NK-92 treated with Interleukin-12 subunit alpha and Interleukin-12 subunit beta, amount 100 ng/mL, for 24 hours (cell line): ENCODE results near the gene STUB1.
"Not testable (repeated sequence)": the region's sequence is repeated elsewhere in the genome, so short reads cannot be mapped to it uniquely, and the experiment has no call there.

Source experiments
- DNase-seq: peaks from one replicate; lab custom pipeline; 2025; lab: John Stamatoyannopoulos, UW

The STUB1 gene

GRCh38 chr16:678858-679813 is 1.1 kb upstream of the STUB1 start:
- no peak for DNase-seq

- DNase-seq: no peak
These were observed 375 bp downstream of the STUB1 start for GRCh38 chr16:680625-680945.

DNA sequence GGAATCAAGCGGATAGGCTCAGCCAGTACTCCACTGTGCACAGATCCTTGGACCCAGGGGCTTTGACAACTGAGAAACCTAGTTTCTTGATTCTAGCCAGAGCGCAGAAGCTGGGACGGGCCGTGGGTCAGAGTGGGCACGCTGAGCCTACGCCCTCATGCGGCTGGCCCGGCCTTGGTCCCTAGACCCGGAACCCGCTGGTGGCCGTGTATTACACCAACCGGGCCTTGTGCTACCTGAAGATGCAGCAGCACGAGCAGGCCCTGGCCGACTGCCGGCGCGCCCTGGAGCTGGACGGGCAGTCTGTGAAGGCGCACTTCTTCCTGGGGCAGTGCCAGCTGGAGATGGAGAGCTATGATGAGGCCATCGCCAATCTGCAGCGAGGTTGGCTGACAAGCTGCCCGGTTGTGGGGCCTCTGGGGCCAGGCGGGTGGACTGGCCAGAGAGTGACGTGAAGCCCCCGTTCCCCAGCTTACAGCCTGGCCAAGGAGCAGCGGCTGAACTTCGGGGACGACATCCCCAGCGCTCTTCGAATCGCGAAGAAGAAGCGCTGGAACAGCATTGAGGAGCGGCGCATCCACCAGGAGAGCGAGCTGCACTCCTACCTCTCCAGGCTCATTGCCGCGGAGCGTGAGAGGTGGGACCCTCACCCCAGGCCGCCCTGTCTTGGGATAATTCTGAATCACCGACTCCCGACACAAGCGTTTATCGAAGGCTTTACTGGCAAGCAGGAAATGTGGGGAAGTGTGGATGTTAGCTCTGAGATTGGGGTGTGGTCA is 946 bp downstream of the STUB1 start:
- DNase-seq: no peak

DNA sequence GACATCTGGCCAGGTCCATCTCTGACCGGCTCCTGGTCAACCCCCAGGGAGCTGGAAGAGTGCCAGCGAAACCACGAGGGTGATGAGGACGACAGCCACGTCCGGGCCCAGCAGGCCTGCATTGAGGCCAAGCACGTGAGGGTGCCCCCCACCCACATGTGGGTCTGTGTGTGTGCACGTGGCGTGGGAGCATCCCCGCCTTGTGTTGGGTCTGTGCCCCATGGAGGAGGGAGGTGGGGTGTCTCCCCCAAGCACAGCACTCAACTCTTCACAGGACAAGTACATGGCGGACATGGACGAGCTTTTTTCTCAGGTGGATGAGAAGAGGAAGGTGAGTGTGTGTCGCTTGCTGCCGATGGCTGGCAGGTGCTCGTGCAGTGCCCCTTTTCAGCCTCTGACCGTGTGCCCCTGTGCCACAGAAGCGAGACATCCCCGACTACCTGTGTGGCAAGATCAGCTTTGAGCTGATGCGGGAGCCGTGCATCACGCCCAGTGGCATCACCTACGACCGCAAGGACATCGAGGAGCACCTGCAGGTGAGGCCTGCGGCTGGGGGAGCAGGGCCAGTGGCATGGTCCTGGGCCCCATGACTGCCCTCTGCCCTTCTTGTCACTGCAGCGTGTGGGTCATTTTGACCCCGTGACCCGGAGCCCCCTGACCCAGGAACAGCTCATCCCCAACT is 1.7 kb downstream of the STUB1 start:
- no peak for DNase-seq

DNA sequence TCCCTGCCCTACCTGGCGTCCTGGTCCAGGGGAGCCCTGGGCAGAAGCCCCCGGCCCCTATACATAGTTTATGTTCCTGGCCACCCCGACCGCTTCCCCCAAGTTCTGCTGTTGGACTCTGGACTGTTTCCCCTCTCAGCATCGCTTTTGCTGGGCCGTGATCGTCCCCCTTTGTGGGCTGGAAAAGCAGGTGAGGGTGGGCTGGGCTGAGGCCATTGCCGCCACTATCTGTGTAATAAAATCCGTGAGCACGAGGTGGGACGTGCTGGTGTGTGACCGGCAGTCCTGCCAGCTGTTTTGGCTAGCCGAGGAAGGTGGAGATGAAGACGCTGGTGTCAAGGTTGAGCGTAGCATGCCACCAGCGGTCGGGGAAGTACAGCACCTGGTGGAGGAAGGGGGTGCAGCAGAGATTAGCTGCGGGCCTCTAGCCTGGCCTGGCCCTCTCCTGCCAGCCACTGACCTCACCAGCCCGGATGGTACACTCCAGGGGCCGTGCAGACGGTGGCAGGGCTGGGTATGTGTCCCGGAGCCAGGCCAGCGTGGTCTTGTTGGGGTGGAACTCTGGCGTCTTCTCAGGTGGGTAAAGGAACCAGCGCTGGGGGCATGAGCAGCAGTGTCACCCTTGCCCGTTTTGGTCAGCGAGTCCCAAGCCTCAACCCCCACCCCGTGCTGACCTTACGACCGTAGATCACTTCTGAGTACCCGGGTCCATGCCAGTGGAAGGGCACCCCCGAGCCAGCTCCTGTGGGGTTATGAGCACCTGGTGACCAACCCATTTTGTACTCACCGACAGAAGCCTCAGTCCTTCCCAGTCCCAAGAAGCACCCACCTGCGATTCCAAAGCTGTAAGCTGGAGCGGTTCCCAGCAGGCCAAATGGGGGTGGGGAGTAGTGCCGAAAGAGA is 2.5 kb downstream of the STUB1 start:
- DNase-seq: no peak

DNA sequence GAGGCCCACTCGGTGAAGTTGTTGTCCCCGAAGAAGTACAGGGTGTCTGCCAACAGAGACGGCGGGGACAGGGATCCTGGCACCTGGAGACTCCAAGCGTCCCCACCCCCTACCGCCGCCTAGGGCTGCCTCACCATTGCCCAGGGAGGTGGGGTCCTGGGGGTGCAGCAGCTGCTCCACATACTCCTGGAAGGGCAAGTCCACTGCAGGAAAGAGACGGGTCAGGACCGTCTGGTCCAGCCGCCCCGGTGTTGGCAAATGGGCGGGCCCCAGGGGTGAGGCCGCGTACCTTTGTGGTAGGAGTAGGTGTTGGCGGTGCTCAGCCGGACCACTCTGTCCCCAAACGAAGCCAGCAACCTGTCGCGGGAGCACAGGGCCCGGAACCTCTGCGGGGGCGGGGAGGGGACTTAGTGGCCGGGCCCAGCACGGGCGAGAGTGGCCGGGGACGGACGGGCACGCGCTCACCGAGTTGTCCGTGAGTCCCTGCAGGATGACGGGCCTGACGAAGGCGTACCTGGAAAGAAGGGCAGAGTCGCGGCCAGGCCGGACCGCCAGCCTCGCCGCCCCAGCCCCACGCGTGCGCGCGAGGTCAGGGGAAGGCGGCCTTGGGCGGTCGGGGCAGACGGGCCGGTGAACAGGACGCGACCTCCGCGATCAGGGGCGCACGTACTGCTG is 3.3 kb downstream of the STUB1 start:
- no peak for DNase-seq

DNA sequence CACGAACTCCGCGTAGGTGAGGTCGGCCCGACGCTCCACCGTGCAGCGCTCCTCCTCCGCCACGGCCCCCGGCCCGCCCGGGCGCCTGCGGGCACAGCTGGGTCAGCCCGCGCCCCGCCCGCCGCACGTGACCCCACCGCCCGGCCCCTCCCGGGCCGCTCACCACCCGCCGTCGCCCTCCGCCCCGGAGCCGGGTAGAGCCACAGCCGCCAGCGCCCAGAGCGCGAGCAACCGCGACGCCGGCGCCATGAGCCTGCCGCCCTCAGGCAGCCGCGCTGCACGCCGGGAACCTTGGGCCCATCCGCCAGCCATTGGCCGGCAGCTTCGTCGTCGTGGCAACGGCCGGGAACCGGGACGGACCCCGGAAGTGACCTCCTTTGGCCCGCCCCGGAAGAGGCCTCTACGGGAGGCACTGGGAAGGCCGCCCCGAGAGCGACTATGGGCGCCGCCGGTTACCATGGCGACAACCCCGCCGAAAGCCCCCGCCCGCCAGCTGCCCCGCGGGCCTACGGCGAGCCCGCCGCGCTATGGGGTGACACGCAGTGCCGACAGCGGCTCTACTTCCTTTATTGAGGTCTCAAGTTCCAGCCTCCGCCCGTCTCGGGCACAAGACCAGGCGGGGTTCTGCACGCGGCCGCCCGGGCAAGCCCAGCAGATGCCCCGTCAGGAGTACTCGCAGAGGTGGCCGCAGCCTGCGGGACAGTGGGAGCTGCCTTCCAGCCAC is 4.0 kb downstream of the STUB1 start, which contains the start of gene JMJD8:
Gene JMJD8, minus strand, starts transcription at position 264 of the 724 bp plus-strand sequence. Its CDS starts 15 bp downstream, at position 249.
- DNase-seq: peak; percentile 61

GRCh38 chr16:684961-685696 is 4.9 kb downstream of the STUB1 start:
- no peak for DNase-seq

GRCh38 chr16:685967-686366 is 5.8 kb downstream of the STUB1 start:
- DNase-seq: no peak

GRCh38 chr16:686459-687260 is 6.5 kb downstream of the STUB1 start:
- no peak for DNase-seq

GRCh38 chr16:687499-687898 is 7.3 kb downstream of the STUB1 start:
- no peak for DNase-seq

- no peak for DNase-seq
These were observed 9.1 kb downstream of the STUB1 start for GRCh38 chr16:689175-689897.

- DNase-seq: not testable (repeated sequence)
These were observed 11.0 kb downstream of the STUB1 start for GRCh38 chr16:691242-691641.

- no peak for DNase-seq
These were observed 12.3 kb downstream of the STUB1 start for GRCh38 chr16:692356-693108.

DNA sequence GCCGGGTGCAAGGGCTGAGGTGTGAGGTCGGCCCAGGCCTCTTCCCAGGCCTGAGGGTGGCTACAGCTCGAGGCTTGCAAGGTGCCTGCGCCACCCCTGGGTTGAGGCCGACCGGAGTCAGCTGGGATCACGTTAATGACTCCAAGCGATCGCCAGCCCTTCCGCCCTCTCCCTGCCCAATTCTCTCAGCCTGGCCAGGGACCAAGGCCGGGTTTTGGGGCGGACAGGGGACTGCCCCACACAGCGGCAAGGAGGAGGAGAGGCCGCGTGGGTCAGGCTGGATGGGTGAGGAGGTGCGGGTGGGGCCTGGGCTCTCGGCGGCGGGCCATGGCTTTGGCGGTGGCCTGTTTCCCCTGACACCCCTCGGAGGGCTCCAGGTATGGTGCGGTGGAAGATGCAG is 13.2 kb downstream of the STUB1 start:
- DNase-seq: no peak

GRCh38 chr16:693766-694165 is 13.6 kb downstream of the STUB1 start:
- DNase-seq: no peak

DNA sequence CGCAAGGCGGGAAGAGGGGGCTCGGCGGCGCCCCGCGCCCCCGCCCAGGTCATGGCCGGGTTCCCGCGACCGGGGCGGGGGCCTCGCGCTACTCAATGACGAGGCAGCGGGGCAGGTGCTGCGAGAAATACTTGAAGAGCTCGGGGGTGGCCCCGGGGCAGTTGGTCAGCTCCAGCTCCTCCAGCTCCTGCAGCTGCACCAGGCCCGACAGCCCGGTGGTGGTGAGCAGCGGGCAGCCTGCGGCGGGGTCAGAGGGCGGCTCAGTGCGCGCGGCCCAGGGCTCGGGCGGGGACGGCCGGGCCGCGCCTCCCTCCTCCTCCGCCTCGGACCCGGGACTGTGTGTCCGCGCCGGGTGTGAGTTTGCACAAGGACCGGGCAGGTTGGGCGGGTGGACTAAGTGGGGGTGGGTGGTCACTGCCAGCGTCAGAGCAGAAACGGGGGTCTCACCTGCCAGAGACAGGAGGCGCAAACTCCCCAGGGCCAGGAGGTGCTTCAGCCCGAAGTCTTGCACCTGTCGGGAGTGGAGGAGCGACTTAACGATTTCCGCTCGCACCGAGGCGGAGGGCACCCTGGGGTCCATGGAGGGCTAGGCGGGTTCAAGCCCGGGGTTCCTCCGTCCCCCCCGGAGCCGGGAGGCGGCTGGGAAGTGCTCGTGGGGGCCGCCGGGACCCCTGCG is 14.1 kb downstream of the STUB1 start:
- no peak for DNase-seq
